Thymus (tissue), 11 donors: ENCODE measurements around the gene ICOSLG. TPM values are rescaled to one million over a fixed set of nuclear protein-coding genes. Genes with fewer than 3 reads are reported as not detected.
"Not testable (repeated sequence)": the region's sequence is repeated elsewhere in the genome, so short reads cannot be mapped to it uniquely, and the experiment has no call there.

Source experiments
- DNase-seq, 9 donors: peaks; one replicate each; pipeline ENCODE4 v3.0.0-alpha.2; 2013; ENCODE audit warnings: low spot score in 9 of 9, low read depth in 6 of 9, missing footprints in 1 of 9
- H3K27ac ChIP-seq, 2 donors: one replicate each; pipeline ENCODE4 v1.5.1; 2013; ENCODE audit warnings: control low read depth in 1 of 2, low read depth in 1 of 2, low read length in 1 of 2, mild to moderate bottlenecking in 1 of 2, moderate library complexity in 1 of 2
- H3K27me3 ChIP-seq, 2 donors: one replicate each; pipeline ENCODE4 v1.5.1; 2013; ENCODE audit warnings: low read length in 1 of 2; ENCODE audit not compliant: control insufficient read depth in 2 of 2, insufficient read depth in 1 of 2
- H3K36me3 ChIP-seq, 2 donors: one replicate each; pipeline ENCODE4 v1.5.1; 2013; ENCODE audit warnings: low read length in 1 of 2, mild to moderate bottlenecking in 1 of 2, moderate library complexity in 1 of 2; ENCODE audit not compliant: control insufficient read depth in 2 of 2, insufficient read depth in 2 of 2
- H3K4me1 ChIP-seq, 2 donors: one replicate each; pipeline ENCODE4 v1.5.1; 2013; ENCODE audit warnings: low read length in 2 of 2; ENCODE audit not compliant: control insufficient read depth in 2 of 2, insufficient read depth in 2 of 2
- H3K4me3 ChIP-seq, 2 donors: one replicate each; pipeline ENCODE4 v1.5.1; 2013; ENCODE audit warnings: low read length in 2 of 2, control low read depth in 1 of 2, mild to moderate bottlenecking in 1 of 2
- H3K9me3 ChIP-seq, 2 donors: one replicate each; pipeline ENCODE4 v1.5.1; 2013; ENCODE audit warnings: low read length in 1 of 2, mild to moderate bottlenecking in 1 of 2; ENCODE audit not compliant: control insufficient read depth in 2 of 2, insufficient read depth in 1 of 2
- WGBS: extraction: QIAGEN DNeasy Blood & Tissue Kit; methylation state at CpG from one replicate; pipeline ENCODE4 v1.1.7; 2013; 5-methylcytosine and 5-hydroxymethylcytosine counted together
- polyA plus RNA-seq: library from polyadenylated mRNA; stranded (reverse); fragments of 200-250 nt; gene quantifications from one replicate; pipeline ENCODE4 v1.2.3, GENCODE V29; 2013
- total RNA-seq: library from RNA; stranded (reverse); fragments of 120-200 nt; gene quantifications from one replicate; pipeline ENCODE4 v1.2.4, GENCODE V29; 2013
- donor health status: healthy.

The ICOSLG gene
- total and polyA plus RNA-seq, 2 donors, result 1.1 to 5.1 TPM

DNA sequence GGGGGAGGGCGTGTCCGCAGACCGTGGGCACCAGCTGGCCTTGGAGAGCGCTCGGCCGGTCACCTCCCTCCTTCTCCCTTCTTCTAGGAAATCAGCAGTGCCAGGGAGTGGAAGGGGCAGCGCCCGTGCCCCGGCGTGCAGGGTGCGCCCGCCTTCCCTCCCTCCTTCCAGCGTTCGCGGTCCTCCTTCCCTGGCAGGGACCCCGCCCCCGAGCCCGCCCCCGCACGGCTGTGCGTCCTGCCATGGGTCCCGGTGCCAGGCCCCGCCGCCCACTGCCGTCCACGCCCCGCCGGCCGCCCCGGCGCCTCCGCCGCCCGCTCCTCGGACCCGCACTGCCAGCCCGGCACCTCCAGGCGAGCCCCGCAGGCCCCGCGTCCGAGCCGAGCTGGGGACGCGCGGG, 390 bp downstream of the ICOSLG start:
- not testable (repeated sequence) for H3K27me3 ChIP-seq, H3K4me1 ChIP-seq, H3K9me3 ChIP-seq, H3K27ac ChIP-seq, DNase-seq, H3K4me3 ChIP-seq, H3K36me3 ChIP-seq
- no CpG with 5 or more reads among the region's 46 CpGs for WGBS

DNA sequence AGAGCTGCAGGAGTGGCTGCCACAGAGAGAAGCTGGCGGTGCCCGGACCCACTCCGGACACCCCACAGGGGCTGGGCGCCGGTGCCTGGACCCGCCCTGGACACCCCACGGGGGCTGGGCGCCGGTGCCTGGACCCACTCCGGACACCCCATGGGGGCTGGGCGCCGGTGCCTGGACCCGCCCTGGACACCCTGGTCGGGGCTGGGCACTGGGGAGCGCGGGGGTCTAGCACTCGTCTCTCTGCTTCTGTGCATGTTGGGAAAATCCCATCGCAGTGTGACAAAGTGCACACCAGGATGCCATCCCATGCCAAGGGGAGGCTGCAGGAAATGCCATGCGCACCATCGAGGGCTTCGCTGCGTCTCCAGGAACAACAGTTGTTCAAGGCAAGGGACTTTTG, 11.2 kb downstream of the ICOSLG start:
- not testable (repeated sequence) for DNase-seq, H3K4me1 ChIP-seq, H3K4me3 ChIP-seq, H3K27ac ChIP-seq, H3K36me3 ChIP-seq, H3K27me3 ChIP-seq, H3K9me3 ChIP-seq
- WGBS, result 95% methylated on average over 16 of the region's 22 CpGs

DNA sequence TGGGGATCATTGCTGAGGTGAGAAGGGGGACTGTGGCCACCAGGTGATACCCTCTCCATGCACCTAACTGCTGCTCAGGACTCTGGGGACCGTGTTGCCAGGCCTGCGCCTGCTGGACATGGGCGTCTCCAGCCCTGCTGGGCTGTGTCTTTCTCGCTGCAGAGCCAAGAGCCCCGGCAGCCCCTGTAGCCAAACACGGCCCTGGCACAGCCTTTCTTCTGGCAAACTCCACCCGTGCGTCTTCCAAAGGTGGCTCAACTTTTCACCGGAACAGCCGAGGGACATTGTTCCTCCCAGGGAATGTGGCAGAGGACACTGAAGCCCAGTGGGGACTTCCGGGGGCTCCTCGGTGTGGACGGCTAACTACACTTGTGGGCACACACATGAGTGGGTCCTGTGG, 12.6 kb downstream of the ICOSLG start:
- H3K36me3 ChIP-seq, H3K27me3 ChIP-seq, H3K27ac ChIP-seq, DNase-seq, H3K4me1 ChIP-seq, H3K4me3 ChIP-seq, H3K9me3 ChIP-seq: not testable (repeated sequence)
- whole genome bisulfite sequencing, result no CpG with 5 or more reads among the region's 13 CpGs

DNA sequence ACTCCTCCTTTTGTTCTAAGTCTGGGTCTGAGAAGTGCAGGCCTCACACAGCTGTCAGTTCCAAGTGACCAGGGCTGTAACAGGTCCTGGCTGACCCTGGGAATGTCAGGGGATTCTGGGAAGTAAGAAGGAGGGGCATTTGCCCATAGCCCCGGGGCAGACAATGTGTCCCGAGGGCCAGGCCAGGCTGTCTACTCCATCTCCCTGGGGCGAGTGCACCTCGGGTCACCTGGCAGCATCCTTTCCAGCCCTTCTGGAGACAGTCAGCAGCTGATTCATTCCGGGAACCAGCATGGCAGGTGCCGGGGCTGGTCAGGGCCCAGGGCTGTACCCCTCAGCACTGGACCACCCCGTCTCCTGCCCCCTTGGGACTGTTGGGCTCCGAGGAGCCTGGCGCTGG, 13.1 kb downstream of the ICOSLG start:
- H3K27me3 ChIP-seq, H3K36me3 ChIP-seq, H3K4me1 ChIP-seq, DNase-seq, H3K27ac ChIP-seq, H3K9me3 ChIP-seq, H3K4me3 ChIP-seq: not testable (repeated sequence)
- WGBS, result 92% methylated on average over 3 of the region's 9 CpGs

DNA sequence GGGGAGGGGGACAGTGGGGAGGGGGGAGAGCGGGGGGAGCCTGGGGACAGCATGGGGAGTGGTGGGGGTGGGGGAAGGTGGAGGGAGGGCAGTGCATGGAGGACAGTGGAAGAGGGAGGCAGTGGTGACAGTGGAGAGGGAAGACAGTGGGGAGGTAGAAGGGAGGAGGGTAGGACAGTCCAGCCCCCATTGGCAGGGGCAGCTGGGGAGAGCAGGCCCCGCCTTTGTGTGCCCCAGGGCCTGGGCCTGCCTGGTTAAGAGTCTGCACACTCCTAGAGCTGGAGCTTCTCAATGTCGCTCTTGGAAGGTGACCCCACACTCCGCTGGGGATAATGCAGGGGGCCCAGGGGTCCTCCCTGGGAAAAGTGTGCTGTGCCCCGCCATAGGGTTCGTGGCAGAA, 15.1 kb downstream of the ICOSLG start:
- not testable (repeated sequence) for H3K9me3 ChIP-seq, DNase-seq, H3K36me3 ChIP-seq, H3K27ac ChIP-seq, H3K4me1 ChIP-seq, H3K27me3 ChIP-seq, H3K4me3 ChIP-seq
- WGBS, result no CpG with 5 or more reads among the region's 6 CpGs

DNA sequence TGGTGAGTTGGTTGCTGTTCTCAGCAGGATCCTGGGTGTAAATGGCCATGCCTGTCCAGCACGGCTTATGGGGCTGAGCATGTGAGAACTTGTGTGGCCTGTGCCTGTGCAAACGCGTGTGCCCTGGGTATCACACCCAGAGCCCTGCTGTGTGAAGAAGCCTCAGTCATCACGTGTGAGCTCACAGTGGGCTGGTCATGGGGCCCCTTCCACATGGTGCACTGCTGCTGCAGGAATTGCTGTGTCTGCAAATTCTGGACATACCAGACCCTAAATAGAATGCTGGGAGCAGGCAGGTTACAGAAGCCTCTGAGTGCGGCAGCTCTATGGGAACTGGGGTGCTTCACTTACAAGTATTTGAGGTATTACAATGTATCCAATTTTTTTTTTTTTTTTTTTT, 17.4 kb downstream of the ICOSLG start:
- WGBS, result no CpG with 5 or more reads among the region's 5 CpGs
- DNase-seq, H3K27ac ChIP-seq, H3K4me3 ChIP-seq, H3K9me3 ChIP-seq, H3K27me3 ChIP-seq, H3K4me1 ChIP-seq, H3K36me3 ChIP-seq: not testable (repeated sequence)

DNA sequence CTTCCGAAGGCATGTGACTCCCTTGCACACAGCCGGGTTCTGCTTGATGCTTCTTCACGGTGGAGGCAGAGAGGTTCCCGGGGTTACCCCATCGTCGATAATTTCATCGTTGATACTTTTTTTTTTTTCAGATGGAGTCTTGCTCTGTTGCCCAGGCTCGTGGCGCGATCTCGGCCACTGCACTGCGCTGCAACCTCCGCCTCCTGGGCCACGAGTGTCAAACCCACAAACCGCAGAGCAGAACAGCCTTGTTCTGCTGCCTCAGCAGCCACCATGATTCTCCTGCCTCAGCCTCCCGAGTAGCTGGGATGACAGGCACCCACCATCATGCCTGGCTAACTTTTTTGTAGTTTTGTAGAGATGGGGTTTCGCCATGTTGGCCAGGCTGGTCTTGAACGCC, 20.1 kb downstream of the ICOSLG start:
- not testable (repeated sequence) for H3K4me1 ChIP-seq, H3K36me3 ChIP-seq, H3K9me3 ChIP-seq, DNase-seq, H3K27me3 ChIP-seq, H3K27ac ChIP-seq, H3K4me3 ChIP-seq
- no CpG with 5 or more reads among the region's 18 CpGs for WGBS

DNA sequence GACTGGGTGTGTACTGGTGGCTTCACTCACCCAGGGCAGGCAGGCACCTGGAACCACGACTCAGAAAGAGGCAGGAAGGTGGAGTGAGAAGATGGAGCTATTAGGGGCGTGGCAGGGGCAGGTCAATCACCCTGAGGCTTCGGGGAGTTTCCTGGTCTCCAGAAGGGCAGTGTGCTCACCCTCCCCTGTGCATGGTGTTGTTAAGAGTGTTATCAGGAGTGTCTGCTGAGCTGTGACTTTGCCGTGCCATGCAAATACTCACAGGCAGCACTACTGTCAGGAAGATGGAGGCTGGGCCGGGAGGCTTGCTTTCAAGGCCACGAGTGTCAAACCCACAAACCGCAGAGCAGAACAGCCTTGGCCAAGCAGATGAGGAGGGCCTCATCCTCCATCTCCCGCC, 22.3 kb downstream of the ICOSLG start:
- H3K4me1 ChIP-seq, H3K9me3 ChIP-seq: not testable (repeated sequence)
- no CpG with 5 or more reads among the region's 8 CpGs for WGBS

DNA sequence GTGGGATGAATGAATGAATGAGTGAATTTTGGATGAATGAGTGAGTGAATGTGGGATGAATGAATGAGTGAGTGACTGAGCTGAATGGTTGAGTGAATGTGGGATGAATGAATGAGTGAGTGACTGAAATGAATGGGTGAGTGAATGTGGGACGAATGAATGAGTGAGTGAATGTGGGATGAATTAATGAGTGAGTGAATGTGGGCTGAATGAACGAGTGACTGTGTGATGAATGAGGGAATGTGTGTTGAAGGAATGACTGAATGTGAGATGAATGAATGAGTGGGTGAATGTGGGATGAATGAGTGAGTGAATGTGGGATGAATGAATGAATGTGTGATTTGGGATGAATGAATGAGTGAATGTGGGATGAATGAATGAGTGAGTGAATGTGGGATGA, 28.8 kb downstream of the ICOSLG start:
- not testable (repeated sequence) for H3K27me3 ChIP-seq, H3K27ac ChIP-seq, DNase-seq, H3K4me3 ChIP-seq, H3K36me3 ChIP-seq, H3K4me1 ChIP-seq, H3K9me3 ChIP-seq
- no CpG with 5 or more reads among the region's 2 CpGs for WGBS

More for the DNA sequence above, 22.3 kb downstream of the ICOSLG start:
- not testable (repeated sequence) for DNase-seq, H3K4me3 ChIP-seq, H3K27ac ChIP-seq, H3K36me3 ChIP-seq, H3K27me3 ChIP-seq

DNA sequence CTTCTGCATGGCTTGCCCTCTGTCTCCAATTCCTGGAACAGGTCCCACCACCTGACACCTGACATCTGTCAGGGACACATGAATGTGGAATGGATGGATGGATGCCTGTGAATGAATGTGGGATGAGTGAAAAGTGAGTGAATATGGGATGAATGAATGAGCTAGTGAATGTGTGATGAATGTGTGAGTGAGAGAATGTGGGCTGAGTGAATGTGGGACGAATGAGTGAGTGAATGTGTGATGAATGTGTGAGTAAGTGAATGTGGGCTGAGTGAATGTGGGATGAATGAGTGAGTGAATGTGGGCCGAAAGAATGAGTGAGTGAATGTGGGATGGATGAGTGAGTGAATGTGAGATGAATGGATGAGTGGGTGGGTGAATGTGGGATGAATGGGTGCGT, 29.2 kb downstream of the ICOSLG start:
- WGBS, result no CpG with 5 or more reads among the region's 3 CpGs
- not testable (repeated sequence) for H3K9me3 ChIP-seq

More for the DNA sequence above, 29.2 kb downstream of the ICOSLG start:
- not testable (repeated sequence) for H3K27me3 ChIP-seq, H3K36me3 ChIP-seq, H3K4me1 ChIP-seq, H3K27ac ChIP-seq, DNase-seq, H3K4me3 ChIP-seq
